ENCODE data around the gene MMP7.

GRCh38 chr11:102518296-102519094 lies 12.1 kb downstream of the MMP7 start:
- TF ChIP-seq POLR2AphosphoS2 (conservative IDR thresholded peaks at IDR 0.05; ENCODE audit: low read length) (no peak), KDM1A (IDR thresholded peaks at IDR 0.05; ENCODE audit: low read depth) (no peak), NR3C1 (IDR thresholded peaks at IDR 0.05) (no peak), POLR2A (IDR thresholded peaks at IDR 0.05; ENCODE audit: low read length) (no peak), SMC3 (IDR thresholded peaks at IDR 0.05) (no peak)
- TF ChIP-seq, protein P1, sequence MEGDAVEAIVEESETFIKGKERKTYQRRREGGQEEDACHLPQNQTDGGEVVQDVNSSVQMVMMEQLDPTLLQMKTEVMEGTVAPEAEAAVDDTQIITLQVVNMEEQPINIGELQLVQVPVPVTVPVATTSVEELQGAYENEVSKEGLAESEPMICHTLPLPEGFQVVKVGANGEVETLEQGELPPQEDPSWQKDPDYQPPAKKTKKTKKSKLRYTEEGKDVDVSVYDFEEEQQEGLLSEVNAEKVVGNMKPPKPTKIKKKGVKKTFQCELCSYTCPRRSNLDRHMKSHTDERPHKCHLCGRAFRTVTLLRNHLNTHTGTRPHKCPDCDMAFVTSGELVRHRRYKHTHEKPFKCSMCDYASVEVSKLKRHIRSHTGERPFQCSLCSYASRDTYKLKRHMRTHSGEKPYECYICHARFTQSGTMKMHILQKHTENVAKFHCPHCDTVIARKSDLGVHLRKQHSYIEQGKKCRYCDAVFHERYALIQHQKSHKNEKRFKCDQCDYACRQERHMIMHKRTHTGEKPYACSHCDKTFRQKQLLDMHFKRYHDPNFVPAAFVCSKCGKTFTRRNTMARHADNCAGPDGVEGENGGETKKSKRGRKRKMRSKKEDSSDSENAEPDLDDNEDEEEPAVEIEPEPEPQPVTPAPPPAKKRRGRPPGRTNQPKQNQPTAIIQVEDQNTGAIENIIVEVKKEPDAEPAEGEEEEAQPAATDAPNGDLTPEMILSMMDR (IDR thresholded peaks at IDR 0.05), result no peak
- TF ChIP-seq, protein P2, sequence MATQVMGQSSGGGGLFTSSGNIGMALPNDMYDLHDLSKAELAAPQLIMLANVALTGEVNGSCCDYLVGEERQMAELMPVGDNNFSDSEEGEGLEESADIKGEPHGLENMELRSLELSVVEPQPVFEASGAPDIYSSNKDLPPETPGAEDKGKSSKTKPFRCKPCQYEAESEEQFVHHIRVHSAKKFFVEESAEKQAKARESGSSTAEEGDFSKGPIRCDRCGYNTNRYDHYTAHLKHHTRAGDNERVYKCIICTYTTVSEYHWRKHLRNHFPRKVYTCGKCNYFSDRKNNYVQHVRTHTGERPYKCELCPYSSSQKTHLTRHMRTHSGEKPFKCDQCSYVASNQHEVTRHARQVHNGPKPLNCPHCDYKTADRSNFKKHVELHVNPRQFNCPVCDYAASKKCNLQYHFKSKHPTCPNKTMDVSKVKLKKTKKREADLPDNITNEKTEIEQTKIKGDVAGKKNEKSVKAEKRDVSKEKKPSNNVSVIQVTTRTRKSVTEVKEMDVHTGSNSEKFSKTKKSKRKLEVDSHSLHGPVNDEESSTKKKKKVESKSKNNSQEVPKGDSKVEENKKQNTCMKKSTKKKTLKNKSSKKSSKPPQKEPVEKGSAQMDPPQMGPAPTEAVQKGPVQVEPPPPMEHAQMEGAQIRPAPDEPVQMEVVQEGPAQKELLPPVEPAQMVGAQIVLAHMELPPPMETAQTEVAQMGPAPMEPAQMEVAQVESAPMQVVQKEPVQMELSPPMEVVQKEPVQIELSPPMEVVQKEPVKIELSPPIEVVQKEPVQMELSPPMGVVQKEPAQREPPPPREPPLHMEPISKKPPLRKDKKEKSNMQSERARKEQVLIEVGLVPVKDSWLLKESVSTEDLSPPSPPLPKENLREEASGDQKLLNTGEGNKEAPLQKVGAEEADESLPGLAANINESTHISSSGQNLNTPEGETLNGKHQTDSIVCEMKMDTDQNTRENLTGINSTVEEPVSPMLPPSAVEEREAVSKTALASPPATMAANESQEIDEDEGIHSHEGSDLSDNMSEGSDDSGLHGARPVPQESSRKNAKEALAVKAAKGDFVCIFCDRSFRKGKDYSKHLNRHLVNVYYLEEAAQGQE (IDR thresholded peaks at IDR 0.05), result no peak

Measured in A549 (cell line).